GM18508 (cell line): ENCODE measurements around the gene CHD8.

ENCODE experiments used
- ATAC-seq: cut with Tn5 transposase; IDR thresholded peaks from one replicate; pipeline ENCODE4 v1.9.1; 2021; ENCODE audit warnings: moderate number of reproducible peaks; ENCODE audit not compliant: insufficient read depth, unreplicated experiment

The CHD8 gene, protein sequence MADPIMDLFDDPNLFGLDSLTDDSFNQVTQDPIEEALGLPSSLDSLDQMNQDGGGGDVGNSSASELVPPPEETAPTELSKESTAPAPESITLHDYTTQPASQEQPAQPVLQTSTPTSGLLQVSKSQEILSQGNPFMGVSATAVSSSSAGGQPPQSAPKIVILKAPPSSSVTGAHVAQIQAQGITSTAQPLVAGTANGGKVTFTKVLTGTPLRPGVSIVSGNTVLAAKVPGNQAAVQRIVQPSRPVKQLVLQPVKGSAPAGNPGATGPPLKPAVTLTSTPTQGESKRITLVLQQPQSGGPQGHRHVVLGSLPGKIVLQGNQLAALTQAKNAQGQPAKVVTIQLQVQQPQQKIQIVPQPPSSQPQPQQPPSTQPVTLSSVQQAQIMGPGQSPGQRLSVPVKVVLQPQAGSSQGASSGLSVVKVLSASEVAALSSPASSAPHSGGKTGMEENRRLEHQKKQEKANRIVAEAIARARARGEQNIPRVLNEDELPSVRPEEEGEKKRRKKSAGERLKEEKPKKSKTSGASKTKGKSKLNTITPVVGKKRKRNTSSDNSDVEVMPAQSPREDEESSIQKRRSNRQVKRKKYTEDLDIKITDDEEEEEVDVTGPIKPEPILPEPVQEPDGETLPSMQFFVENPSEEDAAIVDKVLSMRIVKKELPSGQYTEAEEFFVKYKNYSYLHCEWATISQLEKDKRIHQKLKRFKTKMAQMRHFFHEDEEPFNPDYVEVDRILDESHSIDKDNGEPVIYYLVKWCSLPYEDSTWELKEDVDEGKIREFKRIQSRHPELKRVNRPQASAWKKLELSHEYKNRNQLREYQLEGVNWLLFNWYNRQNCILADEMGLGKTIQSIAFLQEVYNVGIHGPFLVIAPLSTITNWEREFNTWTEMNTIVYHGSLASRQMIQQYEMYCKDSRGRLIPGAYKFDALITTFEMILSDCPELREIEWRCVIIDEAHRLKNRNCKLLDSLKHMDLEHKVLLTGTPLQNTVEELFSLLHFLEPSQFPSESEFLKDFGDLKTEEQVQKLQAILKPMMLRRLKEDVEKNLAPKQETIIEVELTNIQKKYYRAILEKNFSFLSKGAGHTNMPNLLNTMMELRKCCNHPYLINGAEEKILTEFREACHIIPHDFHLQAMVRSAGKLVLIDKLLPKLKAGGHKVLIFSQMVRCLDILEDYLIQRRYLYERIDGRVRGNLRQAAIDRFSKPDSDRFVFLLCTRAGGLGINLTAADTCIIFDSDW (N-terminal part only)

DNA sequence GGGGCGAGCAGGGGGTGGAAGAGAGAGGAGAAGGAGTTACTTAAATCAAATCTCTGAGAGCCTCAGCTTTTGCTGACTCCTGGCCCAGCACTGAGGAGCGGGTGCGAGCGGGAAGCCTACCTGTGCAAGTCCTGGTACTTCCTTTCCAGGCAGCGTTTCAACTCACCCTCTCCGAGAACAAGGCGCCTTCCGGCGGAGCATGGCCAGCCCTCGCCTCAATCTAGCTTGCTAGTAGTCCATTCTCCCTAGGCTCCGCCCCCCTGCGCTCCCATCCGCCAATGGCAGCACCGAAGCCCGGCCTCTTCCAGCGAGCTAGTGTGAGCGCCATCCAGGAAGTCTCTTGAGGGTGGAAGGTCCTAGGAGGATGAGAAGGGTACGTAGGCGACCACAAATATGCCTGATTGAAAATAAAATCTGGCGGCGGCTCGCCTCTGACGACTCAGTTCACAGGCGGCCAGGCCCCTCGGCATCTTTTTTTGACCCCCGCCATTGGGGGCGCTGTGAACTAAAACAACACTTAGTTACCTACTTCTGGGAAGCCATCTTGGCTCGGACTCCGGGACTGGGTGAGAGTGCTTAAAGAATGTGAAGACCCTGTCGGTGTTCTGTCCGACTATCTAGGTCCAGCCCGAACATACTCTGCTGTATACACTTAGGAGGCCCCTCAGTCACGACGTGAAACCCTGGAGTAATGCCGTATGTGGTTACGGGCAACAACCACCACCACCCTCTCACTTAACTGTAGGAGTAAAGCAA lies at the start of gene CHD8:
Gene CHD8 (minus strand): TSS at position 212 of the 756 bp plus-strand sequence. CDS start 24,480 bp downstream, outside the sequence.
- ATAC-seq = peak; percentile 94

DNA sequence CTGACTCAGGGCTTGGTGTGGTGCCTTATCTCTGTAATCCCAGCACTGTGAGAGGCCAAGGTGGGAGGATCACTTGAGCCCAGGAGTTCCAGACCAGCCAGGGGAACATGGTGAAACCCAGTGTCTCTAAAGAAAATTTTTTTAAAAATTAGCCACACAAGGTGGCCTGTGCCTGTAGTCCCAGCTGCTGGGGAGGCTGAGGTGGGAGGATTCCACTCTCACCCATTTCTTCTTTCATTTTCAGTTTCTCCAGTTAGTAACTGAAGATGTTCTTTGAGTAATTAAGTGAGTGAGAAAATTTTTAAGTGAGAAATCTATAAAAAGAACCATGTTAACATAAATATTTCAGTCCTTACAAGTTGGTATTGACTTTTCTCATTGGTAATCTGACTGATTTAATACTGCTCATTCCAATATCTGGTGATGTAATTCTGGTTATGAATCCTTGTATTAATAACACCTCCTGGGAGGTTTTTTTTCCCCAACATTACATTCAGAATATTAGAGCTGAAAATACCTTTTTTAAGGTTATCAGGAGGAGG lies 49.2 kb upstream of the CHD8 start:
- peak; percentile 74 for ATAC-seq

DNA sequence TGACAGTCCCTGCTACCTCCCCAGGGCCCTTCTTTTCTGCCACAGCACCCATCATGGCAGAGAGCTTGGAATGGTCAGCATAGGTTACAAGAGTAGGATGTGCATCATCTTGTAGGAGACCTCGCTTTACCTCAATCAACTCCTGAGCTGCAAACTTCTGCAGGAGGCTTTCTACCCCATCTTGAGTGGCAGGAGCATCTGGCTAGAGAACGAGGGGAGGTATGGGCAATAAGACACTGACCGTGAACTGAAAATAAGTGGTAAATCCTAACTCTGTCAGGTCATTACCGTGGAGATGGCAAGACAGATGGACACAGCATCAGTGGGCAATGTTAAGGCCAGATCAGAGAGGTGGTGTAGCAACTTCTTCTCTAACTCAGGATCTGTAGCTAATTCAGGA lies 47.5 kb upstream of the CHD8 start:
- no peak for ATAC-seq

DNA sequence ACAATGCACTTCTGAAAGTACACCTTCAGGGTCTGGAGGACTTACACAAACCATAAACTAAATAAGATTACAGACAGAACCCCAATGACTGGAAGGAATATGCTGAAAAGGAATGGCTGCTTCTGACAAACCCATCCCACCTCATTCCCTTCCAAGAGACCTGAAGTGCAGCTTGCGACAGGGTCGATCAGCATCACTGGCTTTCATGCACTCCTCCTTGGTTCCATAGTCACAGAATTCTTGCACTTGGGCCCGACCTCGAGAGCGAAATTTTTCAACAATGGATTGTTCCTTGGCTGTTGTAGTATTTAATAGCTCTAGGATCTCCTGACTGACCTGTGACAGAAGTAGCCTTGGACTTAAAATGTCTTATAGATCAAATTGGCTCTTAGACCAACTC lies 45.6 kb upstream of the CHD8 start:
- no peak for ATAC-seq

GRCh38 chr14:21498540-21499526 lies 42.9 kb upstream of the CHD8 start:
- no peak for ATAC-seq

GRCh38 chr14:21496453-21496852 lies 40.5 kb upstream of the CHD8 start:
- ATAC-seq = no peak

- no peak for ATAC-seq
Measured at GRCh38 chr14:21494902-21495762, 39.2 kb upstream of the CHD8 start.

- ATAC-seq = no peak
Measured at GRCh38 chr14:21486640-21487087, 30.7 kb upstream of the CHD8 start.

DNA sequence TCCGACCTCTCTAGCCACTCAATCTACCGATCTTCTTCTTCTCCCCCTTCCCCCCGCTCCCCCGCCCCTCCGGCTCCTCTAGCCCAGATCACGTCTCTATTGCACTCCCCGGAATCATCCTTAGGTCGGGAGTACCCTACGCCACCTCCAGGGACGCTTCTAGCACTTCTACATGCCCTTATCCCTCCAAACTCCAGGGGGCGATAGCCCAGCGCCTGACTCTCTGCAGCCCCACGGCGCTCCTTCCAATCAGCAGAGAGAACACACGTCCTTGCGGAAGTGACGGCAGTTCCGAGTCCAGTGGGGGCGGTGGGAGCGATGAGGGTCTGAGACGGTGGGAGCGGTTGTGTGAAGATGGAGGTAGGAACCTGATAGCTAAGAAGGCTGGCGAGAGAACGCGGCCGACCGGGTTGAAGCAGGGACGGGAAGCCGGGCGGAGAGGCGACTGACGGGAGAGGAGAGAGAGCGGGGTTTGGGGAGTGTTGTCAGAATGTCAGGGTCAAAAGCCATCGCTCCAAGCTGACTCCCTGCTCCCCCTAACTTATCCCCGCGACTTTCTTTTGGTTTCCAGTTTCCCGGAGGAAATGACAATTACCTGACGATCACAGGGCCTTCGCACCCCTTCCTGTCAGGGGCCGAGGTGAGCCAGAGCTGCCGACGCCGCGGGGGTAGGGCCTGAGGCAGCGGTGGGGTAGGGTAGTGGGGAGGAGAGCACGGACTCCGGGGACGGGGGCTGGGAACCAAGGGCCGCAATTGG lies 21.2 kb upstream of the CHD8 start, which contains the start of the genes RAB2B and TOX4:
Gene RAB2B (minus strand): TSS at position 35 of the 757 bp plus-strand sequence. CDS start 87 bp downstream, outside the sequence.
Gene TOX4 (plus strand): TSS at position 271 of the 757 bp plus-strand sequence. CDS start 84 bp downstream, at position 355.
- ATAC-seq = peak; percentile 96

- no peak for ATAC-seq
Measured at GRCh38 chr14:21476523-21476924, 20.6 kb upstream of the CHD8 start.

DNA sequence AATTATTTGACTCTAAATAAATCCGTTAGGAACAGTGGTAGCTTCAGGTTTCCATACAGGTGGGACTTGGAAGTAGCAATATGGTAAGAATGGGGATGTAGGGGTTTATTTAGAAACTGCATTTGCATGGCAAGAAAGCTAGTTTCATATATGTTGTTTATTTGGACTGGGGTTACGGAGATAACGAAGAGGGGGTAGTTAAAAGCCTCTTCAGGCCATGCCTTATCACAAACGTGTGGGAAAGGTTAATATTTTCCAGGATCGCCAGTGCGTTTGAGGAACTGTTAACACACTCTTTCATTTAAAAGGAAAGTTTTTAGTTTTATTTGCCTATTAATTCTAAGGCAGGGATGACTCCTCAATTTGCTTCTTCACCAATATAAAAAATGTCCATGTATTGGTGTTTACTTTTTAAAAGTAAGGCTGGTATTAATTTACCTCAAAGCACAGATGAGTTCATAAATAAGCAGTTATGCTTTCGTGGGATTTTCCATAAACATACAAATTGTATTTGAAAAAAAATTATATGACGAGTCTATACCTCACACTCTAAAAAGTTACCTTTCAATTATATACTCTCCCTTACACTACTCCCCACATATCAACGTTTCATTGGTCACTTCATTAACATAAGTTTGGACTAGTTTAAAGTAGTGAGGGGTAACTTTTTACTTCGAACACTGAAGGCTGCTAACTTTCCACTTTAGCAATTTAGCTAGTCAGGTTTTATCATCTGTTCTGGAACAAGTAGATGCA lies 20.0 kb upstream of the CHD8 start:
- ATAC-seq = no peak

DNA sequence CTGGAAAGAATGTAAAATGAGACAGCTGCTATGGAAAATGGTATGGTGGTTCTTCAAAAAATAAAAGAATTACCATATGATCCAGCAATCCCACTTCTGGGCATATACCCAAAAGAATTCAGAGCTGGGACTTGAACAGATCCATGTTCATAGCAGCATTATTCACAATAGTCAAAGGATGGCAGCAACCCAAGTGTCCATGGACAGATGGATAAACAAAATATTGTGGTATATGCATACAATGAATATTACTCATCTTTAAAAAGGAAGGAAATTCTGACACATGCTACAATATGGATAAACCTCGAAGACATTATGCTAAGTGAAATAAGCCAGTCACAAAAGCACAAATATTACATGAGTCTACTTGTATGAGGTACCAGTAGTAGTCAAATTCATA lies 11.7 kb upstream of the CHD8 start:
- ATAC-seq = no peak

DNA sequence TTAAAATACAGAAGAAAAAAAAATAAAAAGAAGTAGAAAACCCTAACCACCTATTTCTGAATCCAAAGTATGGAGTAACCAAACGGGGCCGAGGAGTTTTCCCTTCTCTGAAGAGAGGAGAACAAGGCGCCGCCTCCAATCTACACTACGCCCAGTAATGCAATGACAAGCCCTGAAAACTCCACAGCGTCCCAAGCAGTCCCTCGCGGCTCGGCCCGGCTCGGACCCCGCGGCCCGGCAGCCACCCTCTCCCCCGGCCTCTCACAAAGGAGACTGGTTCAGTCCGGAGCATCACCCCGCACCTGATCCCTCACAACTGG lies 371 bp downstream of the CHD8 start:
- peak; percentile 3 for ATAC-seq

- ATAC-seq = no peak
Measured at GRCh38 chr14:21454843-21455544, 929 bp downstream of the CHD8 start.

- ATAC-seq = no peak
Measured at GRCh38 chr14:21449899-21450216, 6.1 kb downstream of the CHD8 start.
